GM19397 (cell line): Measurements from ENCODE around the gene PHPT1.
"Not testable (repeated sequence)": the region's sequence is repeated elsewhere in the genome, so short reads cannot be mapped to it uniquely, and the experiment has no call there.

ENCODE experiments used
- ATAC-seq: cut with Tn5 transposase; IDR thresholded peaks from one replicate; pipeline ENCODE4 v1.9.1; 2021; ENCODE audit warnings: mild to moderate bottlenecking, moderate library complexity; ENCODE audit not compliant: unreplicated experiment

Gene PHPT1

DNA sequence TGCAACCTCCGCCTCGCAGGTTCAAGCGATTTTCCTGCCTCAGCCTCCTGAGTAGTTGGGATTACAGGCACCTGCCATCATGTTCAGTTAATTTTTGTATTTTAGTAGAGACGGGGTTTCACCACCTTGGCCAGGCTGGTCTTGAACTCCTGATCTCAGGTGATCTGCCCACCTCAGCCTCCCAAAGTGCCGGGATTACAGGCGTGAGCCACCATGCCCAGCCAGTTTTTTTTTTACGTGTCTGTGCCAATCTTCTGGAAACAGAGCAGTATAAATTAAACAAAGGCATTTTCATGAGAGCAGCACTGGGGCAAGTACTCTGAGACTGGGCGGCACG is 33.7 kb downstream of the PHPT1 start:
- not testable (repeated sequence) for ATAC-seq

DNA sequence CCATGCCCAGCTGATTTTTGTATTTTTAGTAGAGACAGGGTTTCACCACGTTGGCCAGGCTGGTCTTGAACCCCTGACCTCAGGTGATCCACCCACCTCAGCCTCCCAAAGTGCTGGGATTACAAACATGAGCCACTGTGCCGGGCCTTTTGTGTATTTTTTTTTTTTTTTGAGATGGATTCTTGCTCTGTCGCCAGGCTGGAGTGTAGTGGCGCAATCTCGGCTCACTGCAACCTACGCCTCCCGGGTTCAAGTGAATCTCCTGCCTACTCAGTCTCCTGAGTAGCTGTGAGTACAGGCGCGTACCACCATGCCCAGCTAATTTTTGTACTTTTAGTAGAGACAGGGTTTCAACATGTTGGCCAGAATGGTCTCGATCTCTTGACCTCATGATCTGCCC is 34.5 kb downstream of the PHPT1 start:
- not testable (repeated sequence) for ATAC-seq

DNA sequence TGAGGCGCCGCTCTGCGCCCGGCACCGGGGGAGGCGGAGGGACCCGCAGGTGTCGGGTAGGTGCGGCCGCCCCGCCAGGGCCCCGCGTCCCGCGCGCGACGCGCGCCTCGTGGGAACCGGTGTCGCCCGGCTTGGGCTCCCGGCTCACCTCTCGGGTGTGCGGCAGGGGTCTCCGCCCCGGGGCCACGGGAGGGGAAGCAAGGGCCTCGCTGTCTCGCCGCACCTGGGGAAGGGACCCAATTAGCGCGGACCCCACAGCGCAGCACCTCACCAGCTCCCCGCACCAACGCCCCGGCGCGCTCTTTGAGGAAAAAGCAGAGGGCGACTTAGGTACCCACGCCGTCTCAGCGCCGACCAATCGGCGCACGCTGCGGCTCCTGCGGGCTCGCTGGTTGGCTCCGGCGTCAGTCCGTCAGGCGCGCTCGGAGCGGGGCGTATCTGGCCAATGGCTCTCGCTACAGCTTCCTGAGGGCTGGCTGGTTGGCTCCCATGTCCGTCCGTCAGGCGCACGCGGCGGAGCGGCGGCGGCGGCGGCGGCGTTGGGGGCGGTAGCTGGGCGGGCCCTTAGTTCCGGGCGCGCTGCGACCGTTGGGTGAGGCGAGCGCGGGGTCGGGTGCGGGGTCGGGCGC is 36.9 kb downstream of the PHPT1 start, which contains the start of gene TRAF2:
TRAF2 (plus strand) TSS at position 567 of the 629 bp plus-strand sequence. CDS start 12,225 bp downstream, outside the sequence.
- peak; percentile 85 for ATAC-seq

DNA sequence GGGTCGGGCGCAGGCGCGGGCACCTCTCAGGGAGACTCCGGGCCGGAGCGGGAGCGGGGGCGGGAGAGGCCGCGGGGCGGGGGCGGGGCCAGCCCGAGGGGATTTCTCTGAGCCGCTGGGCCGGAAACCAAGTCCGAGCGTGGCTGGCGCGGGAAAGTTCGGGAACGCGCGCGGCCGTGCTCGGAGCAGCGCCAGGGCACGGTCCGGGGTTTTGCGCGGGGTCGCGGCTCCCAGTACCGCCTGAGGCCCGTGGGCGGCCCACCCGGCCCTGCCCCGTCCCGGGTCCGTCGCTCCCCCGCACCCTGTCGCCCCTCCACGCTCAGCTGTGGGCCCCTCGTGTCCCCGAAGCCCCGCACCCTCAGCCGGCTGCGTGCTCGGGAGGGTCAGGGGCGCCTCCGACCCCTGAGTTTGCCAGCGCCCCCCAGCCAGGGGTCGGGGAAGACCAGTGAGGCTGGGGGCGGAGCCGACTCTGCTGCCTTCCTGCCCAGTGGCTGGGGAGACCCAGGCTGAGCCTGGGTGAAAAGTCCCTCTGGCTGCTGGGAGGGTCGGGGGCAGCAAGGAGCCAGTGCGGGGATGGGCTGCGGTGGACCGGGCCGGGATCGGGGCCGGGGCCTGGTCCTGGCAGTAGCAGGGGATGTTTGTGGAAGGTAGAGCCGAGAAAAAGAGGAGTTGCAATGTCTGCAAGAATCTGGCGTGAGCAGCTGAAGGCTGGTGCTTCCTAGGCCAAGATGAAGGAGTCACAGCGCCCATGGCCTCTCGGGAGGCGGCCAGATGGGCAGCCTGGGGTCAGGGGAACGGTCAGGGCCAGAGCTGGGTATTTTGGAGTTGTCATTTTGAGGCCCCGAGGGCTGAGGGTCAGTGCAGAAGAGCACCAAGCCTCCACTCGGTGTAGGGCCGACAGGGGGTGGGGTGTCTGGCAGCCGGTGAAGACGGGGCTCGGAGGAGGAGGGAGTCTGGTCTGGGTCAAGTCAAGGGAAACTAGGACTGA is 37.7 kb downstream of the PHPT1 start:
- ATAC-seq: peak; percentile 19

DNA sequence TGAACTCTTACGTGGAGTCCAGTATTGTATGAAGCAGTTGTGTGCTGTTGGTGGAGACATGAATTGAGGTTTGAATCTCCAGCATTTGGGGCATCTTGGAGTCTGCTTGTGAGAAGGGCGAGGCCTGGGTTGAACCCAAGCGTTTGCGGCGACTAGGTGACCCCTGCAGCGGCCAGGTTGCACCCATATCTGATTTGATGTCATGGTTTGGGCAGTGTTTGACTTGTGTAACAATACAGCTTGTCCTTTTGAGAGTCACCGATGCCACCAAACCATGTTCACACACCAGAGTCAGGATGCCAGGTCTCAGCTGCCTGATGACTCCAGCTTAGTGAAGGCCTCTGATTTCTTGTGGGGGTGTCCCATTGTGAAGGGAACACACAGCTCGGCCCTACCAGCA is 39.2 kb downstream of the PHPT1 start:
- ATAC-seq: no peak

DNA sequence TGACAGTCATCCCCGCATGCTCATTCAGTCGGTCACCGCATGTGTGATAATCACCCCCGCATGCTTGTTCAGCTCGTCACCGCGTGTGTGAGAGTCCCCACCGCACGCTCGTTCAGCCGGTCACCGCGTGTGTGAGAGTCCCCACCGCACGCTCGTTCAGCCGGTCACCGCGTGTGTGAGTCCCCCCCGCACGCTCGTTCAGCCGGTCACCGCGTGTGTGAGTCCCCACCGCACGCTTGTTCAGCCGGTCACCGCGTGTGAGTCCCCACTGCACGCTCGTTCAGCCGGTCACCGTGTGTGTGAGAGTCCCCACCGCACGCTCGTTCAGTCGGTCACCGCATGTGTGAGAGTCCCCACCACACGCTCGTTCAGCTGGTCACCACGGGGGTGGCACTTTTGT is 40.6 kb downstream of the PHPT1 start:
- ATAC-seq: no peak

DNA sequence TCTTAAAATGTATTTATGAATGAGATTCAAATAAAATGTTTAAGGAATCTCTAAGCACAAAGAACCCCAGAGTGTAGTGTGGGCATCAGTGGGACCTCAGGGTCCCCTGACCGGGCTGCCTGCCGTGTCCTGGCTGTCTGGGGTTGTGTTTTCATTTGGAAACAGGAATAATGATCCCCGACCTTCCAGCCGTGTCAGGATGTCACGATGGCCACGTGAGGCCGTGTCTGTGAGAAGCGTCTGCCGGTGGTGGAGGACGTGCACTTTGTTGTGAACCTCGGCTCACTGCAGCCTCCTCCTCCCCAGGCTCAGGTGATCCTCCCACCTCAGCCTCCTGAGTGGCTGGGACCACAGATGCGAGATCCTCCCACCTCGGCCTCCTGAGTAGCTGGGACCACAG is 41.5 kb downstream of the PHPT1 start:
- ATAC-seq: no peak

DNA sequence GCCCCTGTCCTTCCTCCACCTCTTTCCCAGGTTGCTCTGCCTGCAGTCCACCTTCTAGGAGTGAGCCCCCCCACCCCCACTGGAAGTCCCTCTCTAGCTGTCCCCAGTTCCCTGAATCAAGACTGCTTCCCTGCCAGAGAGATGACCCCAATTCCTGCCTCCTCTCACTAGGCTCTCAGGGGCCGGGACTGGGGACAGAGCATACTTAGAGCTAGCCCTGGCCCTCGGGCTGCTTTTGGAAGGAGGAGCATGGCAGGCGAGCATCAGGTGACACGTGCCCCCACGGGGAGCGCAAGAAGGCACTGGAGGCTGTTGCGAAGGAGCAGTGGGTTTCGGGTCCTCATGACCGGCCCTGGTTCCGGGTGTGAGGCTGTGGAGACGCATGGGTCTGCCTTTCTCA is 46.8 kb downstream of the PHPT1 start:
- no peak for ATAC-seq

DNA sequence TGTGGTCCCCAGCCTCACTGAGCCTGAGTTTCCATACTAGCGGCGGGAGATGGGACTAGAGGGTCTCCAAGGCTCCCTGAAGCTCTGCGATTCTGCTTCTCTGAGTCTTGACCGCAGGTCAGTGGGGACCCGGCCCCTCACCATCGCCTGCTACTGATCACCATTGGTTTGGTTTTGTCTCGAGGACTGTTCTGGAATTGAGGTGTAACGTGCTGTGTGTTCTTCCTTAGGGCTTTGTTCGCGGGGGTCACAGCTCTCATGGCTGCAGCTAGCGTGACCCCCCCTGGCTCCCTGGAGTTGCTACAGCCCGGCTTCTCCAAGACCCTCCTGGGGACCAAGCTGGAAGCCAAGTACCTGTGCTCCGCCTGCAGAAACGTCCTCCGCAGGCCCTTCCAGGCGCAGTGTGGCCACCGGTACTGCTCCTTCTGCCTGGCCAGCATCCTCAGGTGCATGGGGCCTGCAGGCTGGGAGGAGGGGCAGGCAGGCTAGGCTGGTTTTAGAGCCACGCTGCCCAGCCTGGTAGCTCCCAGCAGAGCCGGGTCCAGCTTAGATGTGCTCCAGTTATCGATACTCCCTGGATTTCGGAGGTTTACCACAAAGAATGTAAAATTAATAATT is 49.4 kb downstream of the PHPT1 start:
- no peak for ATAC-seq

DNA sequence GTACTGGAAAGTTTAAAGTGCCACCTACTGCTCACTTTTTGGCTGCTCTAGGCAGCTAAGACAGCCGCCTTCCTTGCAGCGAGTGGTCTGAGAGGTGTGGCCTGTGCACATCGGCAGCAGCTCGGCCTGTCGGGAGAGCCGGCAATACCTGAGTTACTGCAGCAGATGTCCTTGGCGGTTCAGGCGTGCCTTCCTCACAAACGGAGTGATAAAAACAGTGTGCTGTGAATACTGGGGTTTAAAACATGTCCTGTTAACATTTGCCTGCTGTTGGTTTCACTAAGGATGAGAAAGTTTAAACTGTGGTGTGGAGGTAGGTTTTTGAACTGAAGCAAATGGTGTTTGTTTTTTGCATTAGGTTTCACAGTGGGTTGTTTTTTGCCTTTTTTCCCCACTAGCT is 50.0 kb downstream of the PHPT1 start:
- peak; percentile 45 for ATAC-seq

DNA sequence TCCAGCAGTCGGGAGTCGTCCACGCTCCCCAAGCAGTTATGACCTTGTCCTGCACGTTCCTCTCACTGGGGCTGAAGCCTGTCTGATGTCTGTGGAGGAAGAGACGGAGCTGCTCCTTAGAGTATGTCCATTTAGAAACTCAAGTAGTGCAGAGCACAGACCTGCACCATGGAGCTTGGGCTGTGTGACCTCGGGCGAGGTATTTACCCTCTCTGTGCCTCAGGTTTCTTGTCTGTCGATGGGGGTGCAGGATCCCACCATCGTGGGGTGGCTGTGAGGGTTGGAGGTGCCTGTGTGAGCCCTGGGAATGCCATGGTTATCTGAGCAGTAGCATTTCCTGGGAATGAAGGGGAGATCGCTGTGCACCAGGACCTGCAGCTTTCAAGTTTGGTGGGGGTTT is 51.3 kb downstream of the PHPT1 start:
- no peak for ATAC-seq
